Measurements from ENCODE around the gene FAM234B. TPM values are rescaled to one million over a fixed set of nuclear protein-coding genes. Genes with fewer than 3 reads are reported as not detected.
A peak's percentile ranks its signal among the peaks of the same experiment; 100 is the strongest.

FAM234B gene
- total RNA-seq, 1 experiment from 2014 or later = 20.8 TPM

DNA sequence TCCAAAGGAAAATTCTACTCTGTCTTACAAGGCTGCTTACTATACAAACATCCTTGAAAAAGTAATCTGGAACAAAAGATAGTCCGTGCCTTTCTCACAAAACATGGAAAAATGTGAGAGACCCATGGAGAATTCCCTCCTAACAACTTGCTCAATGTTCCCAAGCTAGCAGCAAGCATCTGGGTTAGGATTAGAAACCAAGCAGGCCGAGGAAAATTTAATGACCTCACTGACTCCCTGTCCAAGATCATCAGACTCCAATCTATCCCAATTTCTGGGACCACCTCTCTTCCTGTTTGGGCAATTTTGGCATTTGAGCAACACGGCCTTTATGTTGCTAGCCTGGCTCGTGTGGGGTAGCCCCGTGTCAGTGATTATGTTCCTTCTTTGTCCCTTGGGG is 77.4 kb downstream of the FAM234B start:
- no peaks in the 10 kb centered on the region for H3K23me2 ChIP-seq (ENCODE audit: insufficient read length, low read depth, low read length, poor library complexity, severe bottlenecking)
- H3K56ac ChIP-seq (ENCODE audit: insufficient read length, low read depth, low read length) = no peak overlapping the region
- peaks cover 8% of the 10 kb centered on the region for H3K4me1 ChIP-seq (ENCODE audit: insufficient read depth, low read length)
- no peak overlapping the region for H3K14ac ChIP-seq (ENCODE audit: insufficient read depth, low read length)
- H2BK15ac ChIP-seq (ENCODE audit: low read depth, low read length) = no peak overlapping the region
- H2AFZ ChIP-seq (ENCODE audit: low read length) = no peak overlapping the region
- no peak overlapping the region for H3K4ac ChIP-seq (ENCODE audit: low read depth, low read length)
- H3K4me1 Mint-ChIP-seq = peaks cover 26% of the 10 kb centered on the region in 2 experiments
- H2BK12ac ChIP-seq (ENCODE audit: insufficient read length, low read depth, low read length) = no peak overlapping the region
- H3K4me3 Mint-ChIP-seq = no peak overlapping the region
- no peaks in the 10 kb centered on the region for H3K9me3 Mint-ChIP-seq
- H3K27ac ChIP-seq (ENCODE audit: insufficient read length, low read depth, low read length) = no peak overlapping the region
- no peak overlapping the region for H2BK20ac ChIP-seq (ENCODE audit: low read depth, low read length, poor library complexity, severe bottlenecking)
- H4K91ac ChIP-seq (ENCODE audit: insufficient read length, low read depth, low read length) = no peak overlapping the region
- H3K79me2 ChIP-seq (ENCODE audit: insufficient read depth, low read length) = no peaks in the 10 kb centered on the region
- no peaks in the 10 kb centered on the region for H3K27me3 Mint-ChIP-seq (ENCODE audit: low read depth)
- DNase-seq = no peak
- no peaks in the 10 kb centered on the region for H4K20me1 ChIP-seq (ENCODE audit: control insufficient read depth, insufficient read depth, insufficient read length)
- no peaks in the 10 kb centered on the region for H3K9me3 ChIP-seq (ENCODE audit: control insufficient read depth, low read depth, low read length)
- no peaks in the 10 kb centered on the region for H3K79me1 ChIP-seq (ENCODE audit: insufficient read depth, low read depth, low read length, poor library complexity, severe bottlenecking)
- no peak overlapping the region for H3K4me2 ChIP-seq (ENCODE audit: insufficient read depth, insufficient read length, low read length)
- no peak overlapping the region for H3K23ac ChIP-seq (ENCODE audit: insufficient read length, low read depth, low read length)
- no CpG with 5 or more reads among the region's 5 CpGs for WGBS (ENCODE audit: extremely low coverage, insufficient read length, low lambda C conversion rate)
- H3K9ac ChIP-seq (ENCODE audit: extremely low read depth, insufficient read length, low read length) = no peak overlapping the region
- H2BK120ac ChIP-seq (ENCODE audit: low read depth, low read length, poor library complexity, severe bottlenecking) = no peak overlapping the region
- no peak overlapping the region for H2AK5ac ChIP-seq (ENCODE audit: insufficient read length, low read length)
- TF ChIP-seq, protein P1, sequence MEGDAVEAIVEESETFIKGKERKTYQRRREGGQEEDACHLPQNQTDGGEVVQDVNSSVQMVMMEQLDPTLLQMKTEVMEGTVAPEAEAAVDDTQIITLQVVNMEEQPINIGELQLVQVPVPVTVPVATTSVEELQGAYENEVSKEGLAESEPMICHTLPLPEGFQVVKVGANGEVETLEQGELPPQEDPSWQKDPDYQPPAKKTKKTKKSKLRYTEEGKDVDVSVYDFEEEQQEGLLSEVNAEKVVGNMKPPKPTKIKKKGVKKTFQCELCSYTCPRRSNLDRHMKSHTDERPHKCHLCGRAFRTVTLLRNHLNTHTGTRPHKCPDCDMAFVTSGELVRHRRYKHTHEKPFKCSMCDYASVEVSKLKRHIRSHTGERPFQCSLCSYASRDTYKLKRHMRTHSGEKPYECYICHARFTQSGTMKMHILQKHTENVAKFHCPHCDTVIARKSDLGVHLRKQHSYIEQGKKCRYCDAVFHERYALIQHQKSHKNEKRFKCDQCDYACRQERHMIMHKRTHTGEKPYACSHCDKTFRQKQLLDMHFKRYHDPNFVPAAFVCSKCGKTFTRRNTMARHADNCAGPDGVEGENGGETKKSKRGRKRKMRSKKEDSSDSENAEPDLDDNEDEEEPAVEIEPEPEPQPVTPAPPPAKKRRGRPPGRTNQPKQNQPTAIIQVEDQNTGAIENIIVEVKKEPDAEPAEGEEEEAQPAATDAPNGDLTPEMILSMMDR (conservative IDR thresholded peaks at IDR 0.05) = no peak
- H3K27me3 ChIP-seq (ENCODE audit: insufficient read depth, low read length) = no peaks in the 10 kb centered on the region
- no peak overlapping the region for H3K18ac ChIP-seq (ENCODE audit: insufficient read length, low read depth, low read length)
- H4K8ac ChIP-seq (replicated peaks; ENCODE audit: insufficient read length, low read depth, low read length) = no peak overlapping the region
- H3T11ph ChIP-seq (ENCODE audit: low read length) = no peak overlapping the region
- no peak overlapping the region for H4K5ac ChIP-seq (ENCODE audit: insufficient read length, low read depth, low read length)
- no peak overlapping the region for H2BK5ac ChIP-seq (ENCODE audit: insufficient read length, low read length)
- H3K27ac Mint-ChIP-seq = peak overlapping the region in 1 of 3 experiments; percentile 23; a peak in 2 of 7 replicates
- no peaks in the 10 kb centered on the region; a peak in 2 of 7 replicates for H3K36me3 Mint-ChIP-seq (ENCODE audit: insufficient read depth in 1 of 3, low read depth in 3 of 3)
